DND-41 (cell line): ENCODE results near the gene USP10.

Experiments used
- EZH2 ChIP-seq: IDR thresholded peaks from 3 replicates; pipeline ENCODE4 v1.6.1; 2012; ENCODE audit warnings: borderline replicate concordance, low read depth, mild to moderate bottlenecking, moderate library complexity, low read length, inconsistent platforms; ENCODE audit not compliant: severe bottlenecking
- TF ChIP-seq, protein P1 (sequence below): IDR thresholded peaks from 2 replicates; pipeline ENCODE4 v1.5.1; 2012; ENCODE audit warnings: borderline replicate concordance, low read length, moderate library complexity, mild to moderate bottlenecking; ENCODE audit not compliant: poor library complexity, severe bottlenecking; ENCODE audit errors: extremely low read depth

DNA sequence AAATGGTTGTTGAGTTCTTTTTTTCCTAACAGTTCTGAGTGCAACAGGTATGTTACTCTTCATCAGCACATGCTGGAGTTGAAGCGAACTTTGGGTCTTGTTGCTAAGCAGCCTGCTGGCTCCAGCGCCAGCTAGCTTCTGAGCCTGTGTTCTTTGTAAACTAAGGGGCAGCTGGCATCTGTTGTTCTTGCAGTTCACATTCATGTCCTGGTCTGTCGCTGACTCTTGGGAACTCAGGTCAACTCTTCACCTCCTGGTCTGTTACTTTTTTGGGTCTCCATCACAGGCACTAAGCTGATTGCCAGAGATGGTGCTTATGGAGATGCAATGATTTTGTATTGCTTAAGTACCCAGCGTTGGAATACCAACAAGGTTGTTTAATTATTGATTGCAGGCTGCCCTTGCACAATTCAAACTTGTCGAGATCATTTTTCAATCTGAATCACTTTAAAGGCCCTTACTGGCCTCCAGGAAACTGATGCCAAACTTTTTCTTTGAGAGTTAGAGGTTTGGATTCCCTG, 40.9 kb downstream of the USP10 start:
- TF ChIP-seq, protein P1, sequence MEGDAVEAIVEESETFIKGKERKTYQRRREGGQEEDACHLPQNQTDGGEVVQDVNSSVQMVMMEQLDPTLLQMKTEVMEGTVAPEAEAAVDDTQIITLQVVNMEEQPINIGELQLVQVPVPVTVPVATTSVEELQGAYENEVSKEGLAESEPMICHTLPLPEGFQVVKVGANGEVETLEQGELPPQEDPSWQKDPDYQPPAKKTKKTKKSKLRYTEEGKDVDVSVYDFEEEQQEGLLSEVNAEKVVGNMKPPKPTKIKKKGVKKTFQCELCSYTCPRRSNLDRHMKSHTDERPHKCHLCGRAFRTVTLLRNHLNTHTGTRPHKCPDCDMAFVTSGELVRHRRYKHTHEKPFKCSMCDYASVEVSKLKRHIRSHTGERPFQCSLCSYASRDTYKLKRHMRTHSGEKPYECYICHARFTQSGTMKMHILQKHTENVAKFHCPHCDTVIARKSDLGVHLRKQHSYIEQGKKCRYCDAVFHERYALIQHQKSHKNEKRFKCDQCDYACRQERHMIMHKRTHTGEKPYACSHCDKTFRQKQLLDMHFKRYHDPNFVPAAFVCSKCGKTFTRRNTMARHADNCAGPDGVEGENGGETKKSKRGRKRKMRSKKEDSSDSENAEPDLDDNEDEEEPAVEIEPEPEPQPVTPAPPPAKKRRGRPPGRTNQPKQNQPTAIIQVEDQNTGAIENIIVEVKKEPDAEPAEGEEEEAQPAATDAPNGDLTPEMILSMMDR, result no peak
- TF ChIP-seq EZH2, result no peak
